ENCODE results near the gene CAPNS2.

GRCh38 chr16:55605754-55606336 is 39.4 kb downstream of the CAPNS2 start:
- no peak for TF ChIP-seq EZH2phosphoT487 (IDR thresholded peaks at IDR 0.05; ENCODE audit: borderline replicate concordance, low read length)
- TF ChIP-seq CTCF (conservative IDR thresholded peaks at IDR 0.05; ENCODE audit: low read depth, low read length) = no peak
- TF ChIP-seq EZH2 (IDR thresholded peaks at IDR 0.05; ENCODE audit: low read length, unreplicated experiment) = no peak
